ENCODE results near the gene SPEG. TPM values are rescaled to one million over a fixed set of nuclear protein-coding genes. Genes with fewer than 3 reads are reported as not detected.
A peak's percentile ranks its signal among the peaks of the same experiment; 100 is the strongest.

SPEG gene
- total and polyA plus RNA-seq, 4 donors, result 81.6 to 1,108 (median 357) TPM

DNA sequence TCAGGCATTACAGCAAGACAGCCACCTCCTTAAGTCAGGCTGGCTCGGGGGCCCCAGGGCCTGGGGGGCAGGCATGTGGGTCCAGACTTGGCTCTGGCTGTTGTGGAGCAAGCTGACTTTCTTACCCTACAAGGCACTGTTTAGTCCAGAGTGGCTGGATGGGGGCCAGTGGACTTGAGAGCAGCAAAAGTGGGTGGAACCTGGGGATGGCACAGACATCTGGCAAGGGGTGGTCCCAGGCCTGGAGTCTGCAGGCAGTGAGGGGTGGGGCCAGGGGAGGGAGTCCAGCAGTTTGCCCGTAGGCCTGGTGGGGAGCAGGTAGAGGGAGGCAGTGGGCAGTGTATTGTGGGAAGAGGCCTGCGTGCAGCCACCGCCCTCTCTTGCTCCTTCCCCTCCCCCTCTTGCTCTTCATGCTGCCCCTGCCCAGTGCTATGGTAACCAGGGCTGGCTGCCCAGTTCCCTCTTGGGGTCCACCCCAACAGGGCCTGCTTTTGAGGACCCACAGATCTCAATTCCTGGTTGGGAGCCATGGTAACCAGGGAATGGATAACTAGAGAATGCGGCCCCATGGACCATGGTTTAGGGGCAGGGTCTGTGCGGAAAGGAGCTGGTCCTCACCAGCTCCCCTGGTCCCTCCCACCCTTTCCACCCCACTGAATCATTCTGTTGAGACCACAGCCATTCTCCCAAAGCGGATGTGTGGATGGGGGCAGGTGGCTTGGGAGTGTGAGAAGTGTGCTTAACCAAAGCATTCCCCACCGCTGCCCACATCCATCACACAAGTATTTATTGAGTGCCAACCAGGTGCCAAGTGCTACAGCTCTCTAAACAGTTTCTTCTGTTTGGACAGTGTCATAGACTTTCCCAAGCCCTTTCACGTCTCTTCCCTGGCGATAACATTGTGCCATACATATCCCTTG is 19.3 kb downstream of the SPEG start:
- peaks cover 2 to 4% of the 10 kb centered on the region in 2 donors for H3K4me1 ChIP-seq (ENCODE audit: control insufficient read depth in 1 of 2, insufficient read depth in 2 of 2, low read length in 2 of 2)
- no peaks in the 10 kb centered on the region for H3K27me3 ChIP-seq (ENCODE audit: control insufficient read depth in 1 of 2, insufficient read depth in 2 of 2, low read length in 1 of 2)
- WGBS, 2 donors, result 17 to 20% methylated on average over 8 to 10 of the region's 10 CpGs
- H3K9me3 ChIP-seq (ENCODE audit: control insufficient read depth, low read length), result no peaks in the 10 kb centered on the region
- intact Hi-C loops (cut with DNase I), result loop anchor here in 1 of 2 donors (10.0 kb wide), 1 partner anchor 49 kb away; no protein-coding TSS in a partner anchor
- DNase-seq (peak; percentile 96 to 97), ATAC-seq (ENCODE audit: low FRiP score) (peak; percentile 67)
- peaks cover 0 to 9% of the 10 kb centered on the region in 2 donors for H3K36me3 ChIP-seq (ENCODE audit: control insufficient read depth in 1 of 2, insufficient read depth in 2 of 2, low read length in 1 of 2)
- peak overlapping the region; percentile 76 to 99 for H3K27ac ChIP-seq (ENCODE audit: low read depth in 1 of 2, low read length in 2 of 2)
- H3K4me3 ChIP-seq (ENCODE audit: low read length in 2 of 2), result no peak overlapping the region

DNA sequence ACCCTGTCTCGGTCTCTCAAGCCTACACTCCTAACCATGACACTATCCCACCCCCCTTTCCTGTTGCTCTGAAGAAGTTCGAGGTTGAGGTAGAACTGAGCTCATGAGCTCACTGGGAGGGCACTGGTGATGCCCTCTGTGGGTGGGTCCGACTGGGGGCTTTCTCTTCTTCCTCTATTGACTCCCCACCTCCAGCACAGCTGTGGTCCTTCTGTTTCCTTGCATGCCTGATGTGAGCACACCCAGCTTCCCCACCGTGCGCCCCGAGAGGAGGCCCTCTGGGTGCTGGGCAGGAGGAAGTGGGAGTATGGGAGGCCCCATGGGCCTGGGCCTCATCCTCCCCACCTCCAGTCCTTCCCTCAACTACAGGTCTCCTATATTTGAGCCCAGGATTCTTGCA is 20.9 kb downstream of the SPEG start:
- Histone ChIP-seq H3K9me3 (ENCODE audit: control insufficient read depth, low read length) (no peaks in the 10 kb centered on the region), H3K4me3 (ENCODE audit: low read length in 2 of 2) (no peak overlapping the region), H3K27me3 (ENCODE audit: control insufficient read depth in 1 of 2, insufficient read depth in 2 of 2, low read length in 1 of 2) (no peaks in the 10 kb centered on the region), H3K4me1 (ENCODE audit: control insufficient read depth in 1 of 2, insufficient read depth in 2 of 2, low read length in 2 of 2) (peaks cover 2 to 3% of the 10 kb centered on the region in 2 donors), H3K36me3 (ENCODE audit: control insufficient read depth in 1 of 2, insufficient read depth in 2 of 2, low read length in 1 of 2) (peaks cover 0 to 6% of the 10 kb centered on the region in 2 donors), H3K27ac (ENCODE audit: low read depth in 1 of 2, low read length in 2 of 2) (peak overlapping the region; percentile 72)
- 82 to 93% methylated on average over 6 of the region's 6 CpGs for WGBS, 2 donors
- ATAC-seq (ENCODE audit: low FRiP score), result no peak
- intact Hi-C loops (cut with DNase I), result loop anchor here (5.0 to 10.0 kb wide), 2 partner anchors 48 to 51 kb away; no protein-coding TSS in a partner anchor
- peak in 1 of 2 donors; percentile 29 for DNase-seq

DNA sequence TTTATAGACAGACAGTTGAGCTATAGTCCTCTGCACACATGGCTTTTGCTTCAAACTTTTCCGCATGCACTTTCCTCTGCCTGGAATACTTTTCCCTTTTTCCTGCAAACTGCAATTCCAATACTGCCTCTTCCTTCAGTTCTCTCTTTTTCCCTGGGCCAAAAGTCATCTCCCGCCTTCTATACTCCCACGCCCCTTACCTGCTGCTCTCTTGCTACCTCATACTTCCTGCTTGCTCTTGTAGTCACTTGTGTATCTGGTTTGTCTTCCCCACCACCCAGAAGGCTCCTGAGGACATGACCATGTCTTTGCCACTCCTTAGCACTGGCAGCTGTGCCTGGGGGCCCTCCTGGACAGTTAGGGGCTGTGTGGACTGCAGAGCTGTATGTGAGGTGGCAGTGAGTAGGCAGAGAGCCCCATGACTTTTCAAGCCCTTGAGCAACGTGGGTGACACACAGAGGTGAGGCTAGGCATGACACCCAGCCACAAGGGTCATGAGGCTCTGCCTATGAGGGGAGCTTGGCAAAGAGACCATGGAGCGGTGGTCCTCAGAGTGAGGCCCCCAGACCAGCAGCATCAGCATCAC is 23.2 kb downstream of the SPEG start:
- H3K27ac ChIP-seq (ENCODE audit: low read depth in 1 of 2, low read length in 2 of 2), result peak overlapping the region; percentile 33 to 71
- 70 to 74% methylated on average over 5 of the region's 5 CpGs for WGBS, 2 donors
- intact Hi-C loops (cut with DNase I), result loop anchor here (2.0 to 10.0 kb wide), 3 partner anchors 13 to 53 kb away; no protein-coding TSS in a partner anchor
- no peaks in the 10 kb centered on the region for H3K9me3 ChIP-seq (ENCODE audit: control insufficient read depth, low read length)
- ATAC-seq (ENCODE audit: low FRiP score), result no peak
- peaks cover 2 to 3% of the 10 kb centered on the region in 2 donors for H3K4me1 ChIP-seq (ENCODE audit: control insufficient read depth in 1 of 2, insufficient read depth in 2 of 2, low read length in 2 of 2)
- DNase-seq, result peak in 1 of 2 donors; percentile 38
- no peaks in the 10 kb centered on the region for H3K27me3 ChIP-seq (ENCODE audit: control insufficient read depth in 1 of 2, insufficient read depth in 2 of 2, low read length in 1 of 2)
- H3K4me3 ChIP-seq (ENCODE audit: low read length in 2 of 2), result no peak overlapping the region
- peaks cover 0 to 4% of the 10 kb centered on the region in 2 donors for H3K36me3 ChIP-seq (ENCODE audit: control insufficient read depth in 1 of 2, insufficient read depth in 2 of 2, low read length in 1 of 2)

DNA sequence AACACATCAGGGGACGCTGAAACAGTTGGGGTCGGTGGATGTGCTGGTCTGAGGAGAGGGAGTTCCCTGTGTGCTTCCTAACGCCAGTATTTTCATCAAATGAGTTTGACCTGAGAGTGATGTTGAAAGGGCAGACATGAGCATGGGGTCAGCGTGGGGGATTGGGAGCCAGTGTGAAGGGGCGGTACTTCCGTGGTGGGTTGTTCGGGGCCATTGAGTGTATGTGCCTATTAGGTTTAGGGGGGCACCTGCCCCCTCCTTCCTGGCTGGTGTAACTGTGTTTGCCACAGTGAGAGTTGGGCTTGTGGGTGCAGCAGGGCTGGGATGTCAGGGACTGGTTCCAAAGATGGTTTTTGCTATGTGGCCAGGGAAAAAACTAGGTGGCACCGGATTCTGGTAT is 24.4 kb downstream of the SPEG start:
- no peaks in the 10 kb centered on the region for H3K27me3 ChIP-seq (ENCODE audit: control insufficient read depth in 1 of 2, insufficient read depth in 2 of 2, low read length in 1 of 2)
- H3K27ac ChIP-seq (ENCODE audit: low read depth in 1 of 2, low read length in 2 of 2), result peak overlapping the region; percentile 77 to 91
- no peak overlapping the region for H3K4me3 ChIP-seq (ENCODE audit: low read length in 2 of 2)
- H3K4me1 ChIP-seq (ENCODE audit: control insufficient read depth in 1 of 2, insufficient read depth in 2 of 2, low read length in 2 of 2), result peaks cover 2 to 3% of the 10 kb centered on the region in 2 donors
- no peak for ATAC-seq (ENCODE audit: low FRiP score)
- no peak for DNase-seq
- peaks cover 0 to 4% of the 10 kb centered on the region in 2 donors for H3K36me3 ChIP-seq (ENCODE audit: control insufficient read depth in 1 of 2, insufficient read depth in 2 of 2, low read length in 1 of 2)
- 51 to 56% methylated on average over 8 of the region's 8 CpGs for WGBS, 2 donors
- H3K9me3 ChIP-seq (ENCODE audit: control insufficient read depth, low read length), result no peaks in the 10 kb centered on the region
- intact Hi-C loops (cut with DNase I), result loop anchor here (2.0 to 10.0 kb wide), 3 partner anchors 14 to 54 kb away; no protein-coding TSS in a partner anchor

DNA sequence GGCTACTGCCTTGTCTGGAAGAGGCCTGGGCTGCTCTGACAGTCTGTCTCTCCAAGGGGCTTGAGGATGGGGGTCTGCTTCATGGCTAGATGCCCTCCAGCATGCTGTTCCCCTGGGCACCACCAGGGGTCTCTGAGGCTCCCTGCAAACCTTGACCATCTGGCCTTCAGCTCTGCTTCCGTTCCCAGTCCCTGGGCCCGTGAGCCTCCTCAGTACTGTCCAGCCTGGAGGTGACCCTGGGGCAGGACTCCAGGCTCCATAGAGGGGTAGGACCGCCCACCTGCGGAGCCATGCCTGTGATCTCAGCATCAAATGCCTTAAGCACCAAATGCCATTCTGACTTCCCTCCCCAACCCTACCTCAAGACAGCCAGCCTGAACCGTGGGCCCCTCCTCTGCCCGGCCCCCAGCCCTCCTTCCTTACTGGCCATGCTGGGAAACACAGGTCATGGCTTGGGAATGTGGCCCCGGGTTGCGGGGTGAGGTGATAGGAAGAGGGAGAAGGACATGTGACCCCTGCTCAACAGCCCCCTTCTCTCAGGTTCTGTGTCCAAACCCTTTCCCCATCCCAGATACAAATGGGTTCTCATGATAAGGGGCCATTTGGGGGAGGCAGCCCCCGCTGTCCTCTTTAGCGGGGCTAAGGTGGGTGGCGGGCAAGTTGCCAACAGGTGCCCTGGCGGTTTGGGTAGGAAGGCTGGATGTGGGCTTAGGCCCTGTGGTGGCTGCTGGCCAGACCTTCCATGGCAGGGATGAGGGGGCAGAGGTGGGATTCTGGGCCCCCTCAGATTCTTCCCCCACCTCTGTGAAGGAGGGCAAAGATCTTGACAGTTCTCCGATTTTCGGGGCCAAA is 25.0 kb downstream of the SPEG start:
- Histone ChIP-seq H3K27ac (ENCODE audit: low read depth in 1 of 2, low read length in 2 of 2) (peak overlapping the region; percentile 77 to 91), H3K27me3 (ENCODE audit: control insufficient read depth in 1 of 2, insufficient read depth in 2 of 2, low read length in 1 of 2) (no peaks in the 10 kb centered on the region), H3K4me1 (ENCODE audit: control insufficient read depth in 1 of 2, insufficient read depth in 2 of 2, low read length in 2 of 2) (peaks cover 0 to 3% of the 10 kb centered on the region in 2 donors), H3K4me3 (ENCODE audit: low read length in 2 of 2) (no peak overlapping the region), H3K36me3 (ENCODE audit: control insufficient read depth in 1 of 2, insufficient read depth in 2 of 2, low read length in 1 of 2) (peaks cover 0 to 9% of the 10 kb centered on the region in 2 donors), H3K9me3 (ENCODE audit: control insufficient read depth, low read length) (no peaks in the 10 kb centered on the region)
- peak in 1 of 2 donors; percentile 73 for DNase-seq
- intact Hi-C loops (cut with DNase I), result loop anchor here (2.0 to 10.0 kb wide), 4 partner anchors 15 to 55 kb away; partner anchors contain the start of gene GMPPA (in 2 of the 2)
- 4 to 8% methylated on average over 14 of the region's 14 CpGs for WGBS, 2 donors
- peak; percentile 67 for ATAC-seq (ENCODE audit: low FRiP score)

DNA sequence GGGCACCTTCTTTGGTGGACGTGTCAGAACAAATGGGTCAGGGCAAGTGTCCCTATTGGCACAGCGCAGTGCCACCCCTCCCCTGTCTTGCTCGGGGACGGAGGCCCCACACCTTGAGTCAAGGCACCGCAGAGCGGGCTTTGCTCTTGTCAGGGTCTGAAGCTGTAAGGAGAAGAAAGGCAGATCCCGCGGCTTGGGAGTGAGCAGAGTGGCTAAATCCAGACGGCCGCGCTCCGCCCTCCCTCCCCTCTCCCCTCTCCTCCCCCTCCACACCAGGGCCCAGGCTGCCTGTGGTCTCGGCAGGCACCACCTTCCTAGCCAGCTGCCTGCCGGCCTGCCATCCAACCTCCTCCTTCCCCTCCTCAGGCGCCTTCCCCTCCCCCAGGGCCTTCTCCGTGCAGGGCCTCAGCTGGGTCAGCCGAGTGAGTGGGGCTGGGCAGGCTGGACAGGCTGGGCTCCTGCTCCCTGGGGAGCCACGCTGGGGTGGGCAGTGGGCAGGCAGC is 25.8 kb downstream of the SPEG start:
- peak; percentile 96 for DNase-seq
- 0 to 9% methylated on average over 16 to 18 of the region's 18 CpGs for WGBS, 2 donors
- peak; percentile 88 for ATAC-seq (ENCODE audit: low FRiP score)
- intact Hi-C loops (cut with DNase I), result loop anchor here (5.0 kb wide), 1 partner anchor 37 kb away; the partner anchor contains the start of gene GMPPA (in 2 of the 2)
- peaks cover 0 to 11% of the 10 kb centered on the region in 2 donors for H3K36me3 ChIP-seq (ENCODE audit: control insufficient read depth in 1 of 2, insufficient read depth in 2 of 2, low read length in 1 of 2)
- H3K4me3 ChIP-seq (ENCODE audit: low read length in 2 of 2), result no peak overlapping the region
- H3K27ac ChIP-seq (ENCODE audit: low read depth in 1 of 2, low read length in 2 of 2), result peak overlapping the region; percentile 77 to 91
- H3K27me3 ChIP-seq (ENCODE audit: control insufficient read depth in 1 of 2, insufficient read depth in 2 of 2, low read length in 1 of 2), result no peaks in the 10 kb centered on the region
- no peaks in the 10 kb centered on the region for H3K9me3 ChIP-seq (ENCODE audit: control insufficient read depth, low read length)
- H3K4me1 ChIP-seq (ENCODE audit: control insufficient read depth in 1 of 2, insufficient read depth in 2 of 2, low read length in 2 of 2), result peaks cover 0 to 3% of the 10 kb centered on the region in 2 donors

DNA sequence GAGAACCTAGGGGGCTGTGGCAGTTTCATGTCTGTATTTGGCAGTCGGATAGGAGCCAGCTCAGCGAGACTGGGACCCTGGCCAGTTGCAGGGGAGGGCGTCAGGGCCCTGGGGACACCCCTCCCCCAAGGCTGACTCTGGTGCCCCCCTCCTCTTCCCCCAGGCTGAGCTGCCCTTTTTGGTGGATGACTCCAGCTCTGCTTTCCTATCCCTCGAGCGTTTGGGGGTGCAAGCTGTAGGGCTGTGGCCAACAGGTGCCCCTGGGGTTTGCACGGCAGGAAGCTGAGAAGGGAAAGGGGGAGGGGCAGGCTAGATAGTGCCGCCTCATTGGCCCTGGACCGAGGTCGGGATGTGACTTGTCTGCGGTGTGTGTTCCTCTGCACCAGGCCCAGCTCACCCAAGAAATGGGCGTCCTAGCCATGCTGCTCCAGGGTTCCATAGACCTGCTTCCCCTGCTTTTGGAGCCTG is 26.4 kb downstream of the SPEG start:
- WGBS, 2 donors, result 2 to 5% methylated on average over 11 of the region's 11 CpGs
- H3K36me3 ChIP-seq (ENCODE audit: control insufficient read depth in 1 of 2, insufficient read depth in 2 of 2, low read length in 1 of 2), result peaks cover 0 to 12% of the 10 kb centered on the region in 2 donors
- peak; percentile 78 for ATAC-seq (ENCODE audit: low FRiP score)

More for the DNA sequence above, 26.4 kb downstream of the SPEG start:
- peak; percentile 78 to 93 for DNase-seq
- no peaks in the 10 kb centered on the region for H3K27me3 ChIP-seq (ENCODE audit: control insufficient read depth in 1 of 2, insufficient read depth in 2 of 2, low read length in 1 of 2)
- intact Hi-C loops (cut with DNase I), result loop anchor here (5.0 kb wide), 1 partner anchor 36 kb away; the partner anchor contains the start of gene GMPPA (in 2 of the 2)
- peak overlapping the region; percentile 65 to 76 for H3K27ac ChIP-seq (ENCODE audit: low read depth in 1 of 2, low read length in 2 of 2)
- H3K4me3 ChIP-seq (ENCODE audit: low read length in 2 of 2), result no peak overlapping the region
- H3K4me1 ChIP-seq (ENCODE audit: control insufficient read depth in 1 of 2, insufficient read depth in 2 of 2, low read length in 2 of 2), result peaks cover 0 to 3% of the 10 kb centered on the region in 2 donors
- no peaks in the 10 kb centered on the region for H3K9me3 ChIP-seq (ENCODE audit: control insufficient read depth, low read length)
